Fibroblast of peridontal ligament (primary cell): ENCODE data around the gene MTHFD2.
"Not testable (repeated sequence)": the region's sequence is repeated elsewhere in the genome, so short reads cannot be mapped to it uniquely, and the experiment has no call there.

Experiments used
- DNase-seq: peaks from one replicate; pipeline ENCODE4 v3.0.0-alpha.2; 2010; ENCODE audit errors: extremely low read depth

The MTHFD2 gene

GRCh38 chr2:74198461-74199274 is at the start of gene MTHFD2:
Gene MTHFD2 (plus strand): TSS chr2:74198615. CDS start chr2:74198642, 27 bp downstream.
- peak; percentile 94 for DNase-seq

- DNase-seq: no peak
Observed at GRCh38 chr2:74149247-74149525, 49.2 kb upstream of the MTHFD2 start.

- DNase-seq: no peak
Observed at GRCh38 chr2:74149570-74150319, 48.7 kb upstream of the MTHFD2 start.

GRCh38 chr2:74152954-74153353 is 45.5 kb upstream of the MTHFD2 start:
- no peak for DNase-seq

- no peak for DNase-seq
Observed at GRCh38 chr2:74155830-74156229, 42.6 kb upstream of the MTHFD2 start.

GRCh38 chr2:74162951-74163350 is 35.5 kb upstream of the MTHFD2 start:
- DNase-seq: no peak

- DNase-seq: no peak
Observed at GRCh38 chr2:74164761-74165160, 33.7 kb upstream of the MTHFD2 start.

- DNase-seq: no peak
Observed at GRCh38 chr2:74168739-74169138, 29.7 kb upstream of the MTHFD2 start.

GRCh38 chr2:74174909-74175308 is 23.5 kb upstream of the MTHFD2 start:
- DNase-seq: no peak

- DNase-seq: no peak
Observed at GRCh38 chr2:74177696-74178095, 20.7 kb upstream of the MTHFD2 start.

GRCh38 chr2:74178211-74179062 is 20.0 kb upstream of the MTHFD2 start, which contains the start of gene MOB1A:
Gene MOB1A (minus strand): TSS chr2:74178879. CDS start chr2:74178674, 205 bp downstream.
- peak; percentile 98 for DNase-seq

- DNase-seq: no peak
Observed at GRCh38 chr2:74179063-74179865, 19.2 kb upstream of the MTHFD2 start.

- DNase-seq: peak; percentile 18
Observed at GRCh38 chr2:74181739-74182138, 16.7 kb upstream of the MTHFD2 start.

- DNase-seq: no peak
Observed at GRCh38 chr2:74183878-74184277, 14.5 kb upstream of the MTHFD2 start.

GRCh38 chr2:74186038-74186437 is 12.4 kb upstream of the MTHFD2 start:
- no peak for DNase-seq

- DNase-seq: not testable (repeated sequence)
Observed at GRCh38 chr2:74186706-74187105, 11.7 kb upstream of the MTHFD2 start.

- DNase-seq: peak; percentile 66
Observed at GRCh38 chr2:74188018-74188601, 10.3 kb upstream of the MTHFD2 start.

- no peak for DNase-seq
Observed at GRCh38 chr2:74188696-74189095, 9.7 kb upstream of the MTHFD2 start.

GRCh38 chr2:74191596-74192380 is 6.6 kb upstream of the MTHFD2 start:
- no peak for DNase-seq

GRCh38 chr2:74194799-74195198 is 3.6 kb upstream of the MTHFD2 start:
- DNase-seq: no peak
